Measurements from ENCODE around the gene GIPC3.

The GIPC3 gene

DNA sequence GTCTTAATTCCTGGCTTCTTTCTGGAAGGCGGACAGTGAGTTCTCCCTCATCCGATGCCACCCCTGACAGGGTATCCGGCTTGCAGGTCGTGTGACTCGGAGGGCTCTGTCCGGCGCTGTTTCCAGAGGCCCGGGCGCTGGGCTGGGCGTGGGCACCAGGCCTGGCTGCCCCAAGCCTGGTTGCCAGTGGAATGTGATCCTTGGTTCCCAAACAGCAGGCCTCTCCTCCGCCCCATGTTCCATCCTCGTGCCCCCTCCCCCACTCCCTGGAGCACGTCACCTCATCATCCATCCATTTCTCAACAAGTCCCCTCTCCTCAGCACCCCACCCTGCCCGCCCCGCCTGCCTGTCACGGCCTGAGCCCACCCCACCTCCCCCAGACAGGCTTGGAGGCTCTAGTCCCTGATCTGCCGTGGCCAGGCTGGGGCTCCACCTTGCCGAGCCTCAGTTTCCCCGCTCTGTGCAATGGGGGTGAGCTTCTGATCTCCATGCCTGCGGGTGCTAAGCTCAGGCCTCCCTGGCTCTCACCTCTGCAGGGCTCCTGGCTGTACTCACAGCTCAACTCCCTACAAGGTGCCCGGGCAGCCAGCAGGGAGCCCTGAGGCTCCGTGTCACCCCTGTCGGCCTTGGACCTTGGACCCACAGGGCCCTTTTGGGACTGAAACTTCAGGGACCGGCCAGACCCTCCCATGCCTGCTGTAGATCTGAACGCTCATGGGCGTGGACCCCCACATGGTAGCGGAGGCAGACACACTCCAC lies 19.1 kb downstream of the GIPC3 start:
- in situ Hi-C loops (cut with MboI; ENCODE audit: low sequenced_read_pairs): no loop called here

DNA sequence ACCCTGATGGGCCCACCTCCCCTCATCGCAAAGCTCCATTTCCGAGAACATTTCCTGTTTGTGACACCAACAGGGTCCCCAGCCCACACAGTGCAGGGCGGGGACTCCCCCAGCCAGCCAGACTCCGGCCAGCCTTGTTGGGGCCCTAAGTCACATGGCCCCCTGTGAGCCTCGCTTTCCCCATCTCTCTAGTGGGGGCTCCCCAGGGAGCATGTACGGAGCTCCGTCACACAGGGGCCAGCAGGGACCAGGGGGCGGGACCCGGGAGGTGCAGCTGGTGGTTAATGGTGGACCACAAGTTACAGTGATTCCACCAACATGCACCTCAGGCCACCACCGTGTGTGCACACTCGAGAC lies 19.7 kb downstream of the GIPC3 start:
- in situ Hi-C loops (cut with MboI; ENCODE audit: low sequenced_read_pairs): no loop called here

GRCh38 chr19:3605361-3605760 lies 20.1 kb downstream of the GIPC3 start:
- in situ Hi-C loops (cut with MboI; ENCODE audit: low sequenced_read_pairs): no loop called here

- in situ Hi-C loops (cut with MboI; ENCODE audit: low sequenced_read_pairs): no loop called here
Measured at GRCh38 chr19:3605770-3606169, 20.5 kb downstream of the GIPC3 start.

- in situ Hi-C loops (cut with MboI; ENCODE audit: low sequenced_read_pairs): no loop called here
Measured at GRCh38 chr19:3606174-3606689, 21.0 kb downstream of the GIPC3 start.

DNA sequence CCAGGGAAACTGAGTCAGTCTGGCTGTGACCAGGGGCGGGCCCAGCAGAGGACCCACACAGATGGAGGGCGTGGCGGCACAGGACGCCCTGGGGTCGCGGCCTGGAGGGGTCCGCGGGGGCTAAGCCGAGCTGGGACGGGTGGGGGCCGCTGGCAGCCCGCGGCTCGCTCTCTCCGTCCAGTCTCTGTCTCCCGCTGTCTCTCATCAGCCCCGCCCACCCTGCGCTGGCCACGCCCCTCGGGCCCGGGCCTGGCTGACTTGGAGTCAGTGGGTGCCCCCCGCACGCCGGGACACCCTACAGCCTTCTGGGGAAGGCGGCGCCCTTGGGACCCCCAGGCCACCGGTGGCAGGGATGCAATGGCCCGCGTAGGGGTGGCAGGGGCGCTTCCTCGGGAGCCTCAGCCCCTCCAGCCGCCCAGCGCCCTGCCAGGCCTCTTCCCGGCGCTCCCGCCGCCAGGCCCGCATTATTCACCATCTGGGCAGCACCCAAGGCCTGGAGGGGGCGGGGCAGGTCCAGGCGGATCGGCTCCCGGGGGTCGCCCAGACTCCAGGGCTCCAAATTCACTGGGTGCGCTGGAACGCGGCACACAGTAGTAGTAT lies 21.5 kb downstream of the GIPC3 start, which contains the start of gene TBXA2R:
Gene TBXA2R (minus strand): TSS at position 186 of the 600 bp plus-strand sequence. CDS start 6,241 bp downstream, outside the sequence.
- in situ Hi-C loops (cut with MboI; ENCODE audit: low sequenced_read_pairs): no loop called here

DNA sequence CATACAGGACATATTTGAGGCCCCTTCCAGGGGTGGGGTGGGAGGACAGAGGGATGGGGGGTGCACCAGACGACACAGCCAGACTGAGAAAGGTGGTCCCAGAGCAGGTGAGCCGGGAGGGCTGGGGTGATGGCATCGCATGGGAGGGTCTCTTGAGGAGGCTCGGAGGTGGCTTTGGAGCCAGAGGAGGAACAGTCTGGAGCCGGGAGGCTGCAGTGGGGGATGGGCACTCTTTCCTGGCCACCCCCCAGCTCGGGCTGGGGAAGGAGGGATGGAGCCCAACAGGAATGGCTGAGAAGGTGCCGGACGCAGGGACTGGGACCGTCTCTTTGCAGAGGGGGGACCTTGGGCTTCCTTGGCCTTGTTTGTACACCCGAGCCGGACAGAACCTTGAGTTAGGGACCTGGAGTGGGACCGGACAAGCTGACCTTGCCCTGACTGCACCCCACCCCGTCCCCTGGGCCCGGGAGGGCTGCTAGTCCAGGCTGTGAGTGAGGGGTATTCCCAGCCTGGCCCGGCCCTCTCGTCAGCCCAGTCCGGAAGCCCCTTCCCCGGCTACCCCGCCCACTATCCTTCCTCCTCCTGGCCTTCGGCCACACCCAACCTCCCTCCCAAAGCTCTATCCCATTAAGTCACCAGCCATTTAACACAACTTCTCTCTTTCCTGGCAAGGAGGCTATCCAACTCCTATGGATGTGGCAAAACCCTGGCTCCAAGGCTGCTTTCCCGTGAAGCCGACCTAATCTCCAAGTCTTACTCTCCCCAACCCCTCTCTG lies 22.2 kb downstream of the GIPC3 start:
- in situ Hi-C loops (cut with MboI; ENCODE audit: low sequenced_read_pairs): no loop called here

- in situ Hi-C loops (cut with MboI; ENCODE audit: low sequenced_read_pairs): no loop called here
Measured at GRCh38 chr19:3608079-3608641, 22.9 kb downstream of the GIPC3 start.

DNA sequence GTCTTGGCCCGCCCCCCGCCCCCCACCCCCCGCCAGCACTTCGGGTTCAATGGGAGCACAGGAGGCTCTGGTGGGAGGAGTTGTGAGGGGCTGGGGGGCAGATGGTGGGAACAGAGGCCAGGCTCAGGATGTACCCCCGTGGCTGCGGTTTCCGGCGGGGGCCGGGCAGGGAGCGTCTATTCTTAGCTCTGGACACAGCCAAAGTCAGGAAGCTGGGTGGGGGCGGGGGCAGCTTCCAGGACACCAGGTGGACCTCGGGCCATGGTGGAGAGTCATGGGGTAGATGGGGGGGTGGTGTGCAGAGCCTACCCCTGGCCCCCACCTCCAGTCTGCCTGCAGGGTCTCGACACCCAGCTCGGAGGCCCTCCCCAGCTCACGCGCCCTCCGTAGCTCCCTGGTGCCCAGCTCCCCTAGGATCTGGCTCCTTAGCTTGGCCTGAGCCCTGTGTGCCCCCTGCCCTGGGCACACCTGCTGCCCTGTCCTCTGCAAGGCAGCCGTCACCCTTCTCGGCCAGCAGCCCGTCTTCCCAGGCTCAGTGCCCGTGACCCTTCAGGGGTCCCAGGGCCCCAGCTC lies 23.6 kb downstream of the GIPC3 start:
- in situ Hi-C loops (cut with MboI; ENCODE audit: low sequenced_read_pairs): no loop called here

- in situ Hi-C loops (cut with MboI; ENCODE audit: low sequenced_read_pairs): no loop called here
Measured at GRCh38 chr19:3609779-3610719, 24.8 kb downstream of the GIPC3 start.

- in situ Hi-C loops (cut with MboI; ENCODE audit: low sequenced_read_pairs): no loop called here
Measured at GRCh38 chr19:3610745-3611717, 25.8 kb downstream of the GIPC3 start.

DNA sequence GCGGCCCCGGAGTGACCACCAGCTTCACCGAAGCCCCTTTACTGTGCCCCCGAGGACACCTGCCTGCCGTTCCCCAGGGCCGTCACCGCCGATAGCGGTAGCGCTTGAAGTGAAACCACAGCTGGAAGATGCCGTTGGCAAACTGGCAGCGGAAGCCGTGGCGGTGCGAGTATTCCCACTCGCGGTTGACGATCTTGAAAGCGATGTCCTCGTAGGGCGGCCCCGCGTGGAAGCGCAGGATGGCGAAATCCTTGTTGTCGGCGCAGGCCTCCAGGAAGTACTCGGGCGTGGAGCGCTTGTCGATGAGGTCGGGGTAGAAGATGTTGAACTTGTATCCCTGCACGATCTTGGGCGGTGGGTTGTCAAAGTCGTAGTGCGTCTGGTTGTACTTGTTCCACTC lies 26.6 kb downstream of the GIPC3 start:
- in situ Hi-C loops (cut with MboI; ENCODE audit: low sequenced_read_pairs): no loop called here

GRCh38 chr19:3612330-3612729 lies 27.1 kb downstream of the GIPC3 start:
- in situ Hi-C loops (cut with MboI; ENCODE audit: low sequenced_read_pairs): no loop called here

DNA sequence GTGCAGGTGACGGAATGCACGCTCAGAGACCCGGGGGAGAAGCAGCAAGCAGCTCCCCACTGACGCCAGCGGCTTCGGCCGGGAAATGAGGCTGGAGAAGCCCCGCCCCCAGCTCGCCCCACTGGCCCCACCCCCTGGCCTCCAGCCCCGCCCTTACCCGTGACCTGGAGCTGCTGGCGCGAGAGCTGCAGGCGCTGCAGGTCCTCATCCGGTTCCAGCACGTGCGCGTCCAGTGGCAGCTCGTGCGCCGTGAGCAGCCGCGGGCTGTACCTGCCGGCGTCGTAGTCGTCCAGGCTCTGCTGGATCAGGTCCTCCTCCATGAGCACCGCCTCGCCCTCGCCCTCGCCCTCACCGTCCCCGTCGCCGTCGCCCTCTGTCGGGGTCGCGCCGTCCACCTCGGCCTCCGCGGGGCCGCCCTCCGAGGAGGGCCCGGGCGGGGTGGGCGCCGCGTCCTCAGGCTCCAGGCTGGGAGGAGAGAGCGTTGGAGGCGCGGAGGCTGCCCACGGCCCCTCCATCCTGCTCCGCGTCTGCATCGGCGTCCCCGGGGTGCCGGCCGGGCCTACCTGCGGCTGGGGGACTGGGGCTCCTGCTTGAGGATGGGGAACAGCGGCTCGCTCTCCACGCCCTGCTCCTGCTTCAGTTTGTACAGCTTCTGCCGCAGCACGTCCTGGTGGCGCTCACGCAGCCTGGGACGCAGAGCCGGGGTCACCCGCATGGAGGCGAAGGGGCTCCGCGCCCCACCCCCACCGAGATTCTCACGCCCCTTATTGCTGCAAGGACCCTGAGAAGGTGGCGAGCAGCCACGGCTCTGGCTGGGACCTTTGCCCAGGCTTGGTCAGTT lies 27.8 kb downstream of the GIPC3 start:
- in situ Hi-C loops (cut with MboI; ENCODE audit: low sequenced_read_pairs): no loop called here

- in situ Hi-C loops (cut with MboI; ENCODE audit: low sequenced_read_pairs): no loop called here
Measured at GRCh38 chr19:3613818-3614661, 28.8 kb downstream of the GIPC3 start.

- in situ Hi-C loops (cut with MboI; ENCODE audit: low sequenced_read_pairs): no loop called here
Measured at GRCh38 chr19:3614858-3615505, 29.7 kb downstream of the GIPC3 start.
